ENCODE measurements around the gene TMEM82. TPM values are rescaled to one million over a fixed set of nuclear protein-coding genes. Genes with fewer than 3 reads are reported as not detected.
"Not testable (repeated sequence)": the region's sequence is repeated elsewhere in the genome, so short reads cannot be mapped to it uniquely, and the experiment has no call there.

The TMEM82 gene
- 1 to 10 TPM in 2 of 5 donors, not detected in 3; 2.2 to 4.9 TPM for total RNA-seq
- polyA plus RNA-seq, result under 1 TPM in 2 of 3 donors, not detected in 1; 0.10 to 0.75 TPM
- long read RNA-seq, donor 1, partial matches to known transcripts, result 0 of 1 reads
- long read RNA-seq, donor 1, other reads (novel, unspliced or antisense), result 0 of 1 reads
- long read RNA-seq, donor 2, result 0 reads
- long read RNA-seq, donor 3, result 0 reads
- long read RNA-seq, donor 4, result 0 reads
- long read RNA-seq, donor 5, result 0 reads
- long read RNA-seq, donor 6, result 0 reads
- long read RNA-seq, donor 7, result 0 reads
- long read RNA-seq, donor 8, result 0 reads
- long read RNA-seq, donor 9, result 0 reads
- long read RNA-seq, donor 10, result 0 reads

DNA sequence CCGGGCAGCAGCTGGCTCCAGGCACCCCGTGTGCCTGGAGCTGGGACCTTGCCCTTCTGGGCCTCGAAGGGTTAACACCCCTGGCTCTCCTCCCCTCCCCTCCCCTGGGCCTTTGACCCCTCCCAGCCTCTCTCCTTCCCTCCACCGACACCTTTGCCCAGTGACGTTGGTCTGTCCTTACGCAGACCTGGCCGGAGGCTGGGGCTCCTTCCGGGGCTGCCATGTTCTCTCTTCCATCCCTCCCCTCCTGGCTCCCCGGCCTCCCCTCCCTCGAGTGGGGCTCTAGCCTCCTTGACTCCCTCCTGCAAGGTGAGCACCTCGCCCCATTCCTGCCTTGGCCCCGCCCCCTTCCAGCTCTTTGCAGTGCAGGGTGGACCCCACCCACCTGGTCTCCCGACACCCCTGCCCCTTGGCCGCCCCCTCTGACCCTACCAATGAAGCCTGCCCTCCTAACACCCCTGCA is at the start of gene TMEM82:
TMEM82 (plus strand) TSS at position 161 of the 463 bp plus-strand sequence; CDS start at position 222, 61 bp downstream.
- no peak for TF ChIP-seq EP300 (IDR thresholded peaks at IDR 0.05)
- TF ChIP-seq, protein P1, sequence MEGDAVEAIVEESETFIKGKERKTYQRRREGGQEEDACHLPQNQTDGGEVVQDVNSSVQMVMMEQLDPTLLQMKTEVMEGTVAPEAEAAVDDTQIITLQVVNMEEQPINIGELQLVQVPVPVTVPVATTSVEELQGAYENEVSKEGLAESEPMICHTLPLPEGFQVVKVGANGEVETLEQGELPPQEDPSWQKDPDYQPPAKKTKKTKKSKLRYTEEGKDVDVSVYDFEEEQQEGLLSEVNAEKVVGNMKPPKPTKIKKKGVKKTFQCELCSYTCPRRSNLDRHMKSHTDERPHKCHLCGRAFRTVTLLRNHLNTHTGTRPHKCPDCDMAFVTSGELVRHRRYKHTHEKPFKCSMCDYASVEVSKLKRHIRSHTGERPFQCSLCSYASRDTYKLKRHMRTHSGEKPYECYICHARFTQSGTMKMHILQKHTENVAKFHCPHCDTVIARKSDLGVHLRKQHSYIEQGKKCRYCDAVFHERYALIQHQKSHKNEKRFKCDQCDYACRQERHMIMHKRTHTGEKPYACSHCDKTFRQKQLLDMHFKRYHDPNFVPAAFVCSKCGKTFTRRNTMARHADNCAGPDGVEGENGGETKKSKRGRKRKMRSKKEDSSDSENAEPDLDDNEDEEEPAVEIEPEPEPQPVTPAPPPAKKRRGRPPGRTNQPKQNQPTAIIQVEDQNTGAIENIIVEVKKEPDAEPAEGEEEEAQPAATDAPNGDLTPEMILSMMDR (IDR thresholded peaks at IDR 0.05), result no peak
- no peak for TF ChIP-seq POLR2AphosphoS5 (IDR thresholded peaks at IDR 0.05)
- no peak for TF ChIP-seq POLR2A (IDR thresholded peaks at IDR 0.05)
- Histone ChIP-seq H3K27ac (peak within 1 kb of the TSS in 1 of 5 donors; percentile 29), H3K4me3 (no peak within 1 kb of the TSS), H3K9me3 (no peaks in the 10 kb centered on the region), H3K27me3 (no peaks in the 10 kb centered on the region), H3K4me1 (peaks cover 7 to 29% (median 18%) of the 10 kb centered on the region in 4 donors), H3K36me3 (peaks cover 0 to 8% (median 2%) of the 10 kb centered on the region in 4 donors)
- intact Hi-C loops (cut with DNase I; ENCODE audit: low total_unique reads), result loop anchor here (5.0 kb wide), 1 partner anchor 145 kb away; no protein-coding TSS in a partner anchor
- DNase-seq, result peak in 1 of 2 donors; percentile 47
- WGBS, 5 donors, result 22 to 30% (median 26%) methylated on average over 14 of the region's 14 CpGs

DNA sequence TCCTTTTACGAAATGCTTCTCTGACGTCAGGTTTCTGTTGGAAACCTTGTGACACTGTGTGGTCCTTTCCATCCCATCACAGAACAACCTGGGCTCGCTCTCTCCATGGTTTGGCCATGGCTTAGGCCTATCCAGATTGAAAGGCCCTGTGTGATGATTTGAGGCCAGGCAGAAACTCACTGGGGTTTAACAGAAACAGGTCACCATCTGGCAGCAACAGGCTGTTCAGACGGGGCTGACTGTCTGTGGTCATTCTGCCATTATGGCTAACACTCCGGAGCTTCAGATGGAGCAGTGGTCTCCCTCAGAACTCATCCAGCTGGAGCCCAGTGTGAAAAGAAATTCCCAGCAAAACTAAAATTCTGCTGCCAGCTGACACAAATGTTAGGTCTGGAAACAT is 48.9 kb upstream of the TMEM82 start:
- Histone ChIP-seq H3K9me3 (no peaks in the 10 kb centered on the region), H3K27me3 (no peaks in the 10 kb centered on the region), H3K4me3 (no peak overlapping the region), H3K4me1 (peaks cover 9 to 51% (median 37%) of the 10 kb centered on the region in 4 donors), H3K36me3 (peaks cover 0 to 27% (median 8%) of the 10 kb centered on the region in 4 donors), H3K27ac (no peak overlapping the region)
- TF ChIP-seq, protein P1 (IDR thresholded peaks at IDR 0.05), result no peak
- no peak for TF ChIP-seq POLR2A (IDR thresholded peaks at IDR 0.05)
- TF ChIP-seq POLR2AphosphoS5 (IDR thresholded peaks at IDR 0.05), result no peak
- TF ChIP-seq EP300 (IDR thresholded peaks at IDR 0.05), result no peak
- intact Hi-C loops (cut with DNase I; ENCODE audit: low total_unique reads), result no loop called here
- DNase-seq, result no peak
- WGBS, 5 donors, result 80 to 91% (median 83%) methylated on average over 5 of the region's 5 CpGs

DNA sequence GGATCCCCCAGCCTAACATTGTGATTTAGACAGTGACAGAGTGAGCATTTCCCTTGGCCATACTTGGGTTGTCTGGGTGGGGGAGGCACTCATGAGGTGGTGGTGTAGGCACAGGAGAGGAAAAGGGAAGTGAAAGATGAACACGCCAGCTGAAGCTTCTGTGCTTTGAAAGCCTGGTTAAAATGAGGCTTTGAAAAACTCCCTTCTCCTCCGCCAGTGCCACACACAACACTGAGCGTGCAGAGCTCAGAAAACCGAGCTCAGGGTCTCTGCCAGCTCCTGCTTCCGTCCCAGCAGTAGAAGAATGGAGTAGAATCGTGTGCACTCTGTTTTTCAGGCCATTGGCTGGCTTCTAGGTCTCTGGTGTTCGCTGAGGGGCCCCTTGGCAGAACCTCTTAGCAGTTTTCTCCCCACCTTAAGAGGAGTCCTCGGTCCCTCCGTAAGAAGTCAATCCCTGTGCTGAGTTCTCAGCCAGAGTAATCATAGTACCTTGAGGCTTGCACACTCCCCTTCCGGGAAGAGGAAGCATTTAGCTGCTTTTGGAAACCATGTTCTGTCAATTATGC is 45.3 kb upstream of the TMEM82 start:
- DNase-seq, result peak in 1 of 2 donors; percentile 58
- peaks cover 15 to 53% (median 31%) of the 10 kb centered on the region in 4 donors for H3K4me1 ChIP-seq
- no peaks in the 10 kb centered on the region for H3K27me3 ChIP-seq
- 49 to 69% (median 64%) methylated on average over 10 of the region's 10 CpGs for WGBS, 5 donors
- peaks cover 0 to 20% (median 8%) of the 10 kb centered on the region in 4 donors for H3K36me3 ChIP-seq
- TF ChIP-seq EP300 (IDR thresholded peaks at IDR 0.05), result no peak
- H3K4me3 ChIP-seq, result peak overlapping the region in 1 of 4 donors; percentile 28
- H3K27ac ChIP-seq, result peak overlapping the region in 4 of 5 donors; percentile 7 to 71 (median 32)
- no peaks in the 10 kb centered on the region for H3K9me3 ChIP-seq
- intact Hi-C loops (cut with DNase I; ENCODE audit: low total_unique reads), result no loop called here

DNA sequence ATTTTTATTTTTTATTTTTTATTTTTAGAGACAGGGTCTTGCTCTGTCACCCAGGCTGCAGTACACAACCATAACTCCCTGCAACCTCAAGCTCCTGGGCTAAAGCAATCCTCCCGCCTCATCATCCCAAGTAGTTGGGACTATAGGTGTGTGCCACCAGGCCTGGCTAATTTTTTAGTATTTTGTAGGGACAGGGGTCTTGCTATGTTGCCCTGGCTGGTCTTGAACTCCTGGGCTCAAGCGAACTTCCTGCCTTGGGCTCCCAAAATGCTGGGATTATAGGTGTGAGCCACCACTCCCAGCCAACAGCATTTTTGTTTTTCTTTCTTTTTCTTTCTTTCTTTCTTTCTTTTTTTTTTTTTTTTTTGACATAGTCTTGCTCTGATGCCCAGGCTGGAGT is 44.1 kb upstream of the TMEM82 start:
- no peak for TF ChIP-seq POLR2A (IDR thresholded peaks at IDR 0.05)
- TF ChIP-seq POLR2AphosphoS5 (IDR thresholded peaks at IDR 0.05), result no peak
- TF ChIP-seq EP300 (IDR thresholded peaks at IDR 0.05), result no peak
- TF ChIP-seq, protein P1 (IDR thresholded peaks at IDR 0.05), result no peak
- DNase-seq, result no peak
- WGBS, 5 donors, result 98 to 100% (median 100%) methylated on average over 2 of the region's 2 CpGs
- no peaks in the 10 kb centered on the region for H3K9me3 ChIP-seq
- no peaks in the 10 kb centered on the region for H3K27me3 ChIP-seq
- intact Hi-C loops (cut with DNase I; ENCODE audit: low total_unique reads), result no loop called here
- H3K27ac ChIP-seq, result peak overlapping the region in 1 of 5 donors; percentile 71
- H3K4me3 ChIP-seq, result no peak overlapping the region
- H3K36me3 ChIP-seq, result peaks cover 0 to 20% (median 8%) of the 10 kb centered on the region in 4 donors
- peaks cover 19 to 57% (median 37%) of the 10 kb centered on the region in 4 donors for H3K4me1 ChIP-seq

DNA sequence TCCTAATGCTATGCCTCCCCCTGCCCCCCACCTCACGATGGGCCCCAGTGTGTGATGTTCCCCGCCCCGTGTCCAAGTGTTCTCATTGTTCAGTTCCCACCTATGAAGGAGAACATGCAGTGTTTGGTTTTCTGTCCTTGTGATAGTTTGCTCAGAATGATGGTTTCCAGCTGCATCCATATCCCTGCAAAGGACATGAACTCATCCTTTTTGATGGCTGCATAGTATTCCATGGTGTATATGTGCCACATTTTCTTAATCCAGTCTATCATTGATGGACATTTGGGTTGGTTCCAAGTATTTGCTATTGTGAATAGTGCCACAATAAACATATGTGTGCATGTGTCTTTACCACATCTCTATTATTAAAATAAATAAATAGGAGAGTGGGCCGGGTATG is 43.0 kb upstream of the TMEM82 start:
- peaks cover 30 to 61% (median 46%) of the 10 kb centered on the region in 4 donors for H3K4me1 ChIP-seq

More for the DNA sequence above, 43.0 kb upstream of the TMEM82 start:
- DNase-seq; intact Hi-C loops (cut with DNase I; ENCODE audit: low total_unique reads); H3K9me3 ChIP-seq; H3K27me3 ChIP-seq; H3K27ac ChIP-seq; H3K4me3 ChIP-seq: not testable (repeated sequence)
- 83 to 95% (median 89%) methylated on average over 4 of the region's 4 CpGs for WGBS, 5 donors
- peaks cover 0 to 20% (median 8%) of the 10 kb centered on the region in 4 donors for H3K36me3 ChIP-seq

Data from stomach (tissue), 19 donors.